H1 (cell line): ENCODE data around the gene ESRP2. TPM values are rescaled to one million over a fixed set of nuclear protein-coding genes. Genes with fewer than 3 reads are reported as not detected.

ENCODE experiments used
- CHD7 ChIP-seq: fragments of 300-600 bp; sonication (generic); IDR thresholded peaks from 2 replicates; pipeline ENCODE4 v1.7.1; 2012; ENCODE audit warnings: low read length, moderate library complexity, mild to moderate bottlenecking, inconsistent platforms; ENCODE audit not compliant: insufficient replicate concordance
- NANOG ChIP-seq: IDR thresholded peaks from 2 replicates; pipeline ENCODE4 v1.6.1; 2011; ENCODE audit warnings: low read length, low read depth, mild to moderate bottlenecking, inconsistent platforms; ENCODE audit not compliant: insufficient read depth, poor library complexity, severe bottlenecking
- SRF ChIP-seq: IDR thresholded peaks from 2 replicates; pipeline ENCODE4 v1.6.1; 2011; ENCODE audit warnings: mild to moderate bottlenecking, low read depth, low read length, moderate library complexity
- polyA plus RNA-seq, 7 experiments: library from polyadenylated mRNA; depleted of rRNA in 3 of 7; stranded (reverse) in 5 of 7; unstranded in 2 of 7; fragments of >200 nt in 5 of 7; fragments of 200-250 nt in 2 of 7; gene quantifications; 1 replicate in 5 of 7; 2 replicates in 1 of 7; 4 replicates in 1 of 7; pipeline versions ENCODE4 v1.2.1 to v1.2.3, GENCODE V29; 2011 to 2013; ENCODE audit warnings: missing spikeins in 2 of 7, mixed read lengths in 2 of 7
- total RNA-seq: library from RNA; stranded (reverse); fragmentation: NEBNext Ultra II Directional; extraction: Animal tissue kit (Norgen Biotek cat#: 25700); gene quantifications from 2 replicates; pipeline ENCODE4 v1.2.1, GENCODE V29; 2021

The ESRP2 gene
- total and polyA plus RNA-seq, 2 of the 8 experiments (the other 6 are each of a cell fraction or from before 2014, with no cell fraction given), result 35.1 to 45.8 TPM

GRCh38 chr16:68200088-68200783 lies 35.7 kb downstream of the ESRP2 start (continued):
- no peak for TF ChIP-seq CHD7
- TF ChIP-seq SRF, result no peak
- no peak for TF ChIP-seq NANOG
